Measurements from ENCODE around the gene NRXN3.
A peak's percentile ranks its signal among the peaks of the same experiment; 100 is the strongest.

The NRXN3 gene

GRCh38 chr14:79627058-79627457, 1456.9 kb downstream of the NRXN3 start:
- no peak for DNase-seq

- DNase-seq: no peak
Measured at GRCh38 chr14:79629411-79630287, 1459.5 kb downstream of the NRXN3 start.

GRCh38 chr14:79630288-79630960, 1460.3 kb downstream of the NRXN3 start:
- DNase-seq: no peak

GRCh38 chr14:79631276-79631675, 1461.1 kb downstream of the NRXN3 start:
- DNase-seq: no peak

GRCh38 chr14:79638672-79639266, 1468.6 kb downstream of the NRXN3 start:
- no peak for DNase-seq

GRCh38 chr14:79639613-79640012, 1469.4 kb downstream of the NRXN3 start:
- no peak for DNase-seq

- DNase-seq: no peak
Measured at GRCh38 chr14:79641371-79641770, 1471.2 kb downstream of the NRXN3 start.

GRCh38 chr14:79643132-79643531, 1473.0 kb downstream of the NRXN3 start:
- no peak for DNase-seq

- DNase-seq: no peak
Measured at GRCh38 chr14:79645753-79646362, 1475.7 kb downstream of the NRXN3 start.

GRCh38 chr14:79649856-79650255, 1479.7 kb downstream of the NRXN3 start:
- no peak for DNase-seq

GRCh38 chr14:79652513-79653307, 1482.5 kb downstream of the NRXN3 start:
- no peak for DNase-seq

GRCh38 chr14:79656056-79656455, 1485.9 kb downstream of the NRXN3 start:
- DNase-seq: no peak

- DNase-seq: no peak
Measured at GRCh38 chr14:79656496-79656895, 1486.3 kb downstream of the NRXN3 start.

GRCh38 chr14:79658221-79658620, 1488.0 kb downstream of the NRXN3 start:
- no peak for DNase-seq

- DNase-seq: no peak
Measured at GRCh38 chr14:79658769-79659168, 1488.6 kb downstream of the NRXN3 start.

- no peak for DNase-seq
Measured at GRCh38 chr14:79660053-79660939, 1490.1 kb downstream of the NRXN3 start.

GRCh38 chr14:79661752-79662151, 1491.6 kb downstream of the NRXN3 start:
- no peak for DNase-seq

- DNase-seq: no peak
Measured at GRCh38 chr14:79663453-79663852, 1493.3 kb downstream of the NRXN3 start.

- no peak for DNase-seq
Measured at GRCh38 chr14:79665556-79665955, 1495.4 kb downstream of the NRXN3 start.

GRCh38 chr14:79668951-79669350, 1498.8 kb downstream of the NRXN3 start:
- peak; percentile 47 for DNase-seq

- DNase-seq: no peak
Measured at GRCh38 chr14:79670811-79671210, 1500.6 kb downstream of the NRXN3 start.

GRCh38 chr14:79680087-79680486, 1509.9 kb downstream of the NRXN3 start:
- no peak for DNase-seq

Measured in NCI-H1105 (cell line).